SHP77 (cell line): Measurements from ENCODE around the gene RPS5.
A peak's percentile ranks its signal among the peaks of the same experiment; 100 is the strongest.
"Not testable (repeated sequence)": the region's sequence is repeated elsewhere in the genome, so short reads cannot be mapped to it uniquely, and the experiment has no call there.

Experiments used
- DNase-seq, 2 experiments: peaks; one replicate each; lab custom pipeline; 2025; lab: John Stamatoyannopoulos, UW

RPS5 gene

DNA sequence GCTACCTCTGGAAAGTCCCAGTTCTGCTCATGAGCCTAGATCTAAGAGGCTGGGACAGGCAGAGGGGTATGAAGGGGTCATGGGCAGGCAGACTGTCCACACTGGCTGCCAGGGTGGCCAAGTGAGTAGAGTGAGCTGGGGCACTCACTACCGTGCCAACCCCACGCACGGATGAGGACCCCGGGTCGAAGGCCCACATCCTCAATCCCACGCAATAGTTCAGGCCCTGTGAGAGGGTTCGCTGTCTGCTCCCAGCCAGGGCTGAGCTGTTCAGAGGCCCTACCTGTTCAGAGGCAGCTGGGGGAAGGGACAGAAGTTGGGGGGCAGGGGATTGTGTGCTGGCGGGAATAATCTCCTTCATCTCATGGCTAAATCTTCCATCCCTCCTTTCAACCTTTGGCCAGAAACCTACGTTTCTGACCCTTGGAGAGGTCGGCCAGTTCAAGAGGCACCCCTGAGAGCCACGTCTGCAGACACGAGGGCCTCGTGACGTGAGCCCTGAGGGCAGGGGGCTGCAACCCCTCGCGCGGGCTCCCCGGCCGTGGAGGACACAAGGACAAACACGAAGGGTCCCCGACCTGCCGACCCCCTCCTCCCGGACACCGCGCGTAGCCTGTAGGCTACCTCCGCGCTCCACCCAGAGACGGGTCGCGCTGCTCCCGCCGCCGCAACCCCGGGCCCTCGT is 1.0 kb upstream of the RPS5 start:
- no peak for DNase-seq

DNA sequence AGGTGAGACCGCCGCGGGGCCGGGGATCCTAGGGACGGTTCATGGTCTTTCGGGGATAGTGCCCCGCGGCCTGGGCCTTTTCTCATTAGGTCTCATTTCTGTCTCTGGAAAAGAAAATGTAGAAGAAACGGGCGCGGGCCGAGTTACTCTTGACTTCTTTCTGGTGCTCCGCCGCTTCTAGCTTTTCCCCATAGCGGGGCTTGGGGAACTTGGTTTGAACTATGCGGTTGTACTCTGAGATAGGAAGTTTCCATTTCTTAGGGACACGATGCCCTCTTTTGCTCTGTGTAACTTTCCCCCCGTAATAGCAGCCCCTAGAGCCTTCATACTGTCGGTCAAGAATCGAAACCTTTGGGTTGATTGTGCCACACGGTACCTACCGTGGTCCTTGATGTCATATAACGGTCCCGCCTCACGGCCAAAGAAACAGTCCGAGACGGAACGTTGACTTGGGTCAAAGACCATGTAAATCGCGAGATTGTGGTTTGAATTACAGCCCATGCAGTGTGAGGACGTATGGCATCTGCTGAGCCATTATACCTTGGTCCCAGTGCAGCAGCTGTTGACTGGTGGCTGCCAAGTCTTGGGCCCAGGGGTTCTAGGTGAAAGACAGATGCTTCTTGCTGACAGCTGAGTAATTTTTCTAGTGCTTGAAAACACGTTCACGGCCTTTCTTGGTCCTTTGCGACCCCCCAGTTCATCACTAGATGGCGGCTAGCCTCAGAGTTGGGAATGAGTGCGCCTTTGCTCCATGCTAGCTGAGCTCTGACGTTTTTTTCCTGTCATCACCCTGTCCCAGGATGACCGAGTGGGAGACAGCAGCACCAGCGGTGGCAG is 487 bp downstream of the RPS5 start:
- DNase-seq = no peak

DNA sequence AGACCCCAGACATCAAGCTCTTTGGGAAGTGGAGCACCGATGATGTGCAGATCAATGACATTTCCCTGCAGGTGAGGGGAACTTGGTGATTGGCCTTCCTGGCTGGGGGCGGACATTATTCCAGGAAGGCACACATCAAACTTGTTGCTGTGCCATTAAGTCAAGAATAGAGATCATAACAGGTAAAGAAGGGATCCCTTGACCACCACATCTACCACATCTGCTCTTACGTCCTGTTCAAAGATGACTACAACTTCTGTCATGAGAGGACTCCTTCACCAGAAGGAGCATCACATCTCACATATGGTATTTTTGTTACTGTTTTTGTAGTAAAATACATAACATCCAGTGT is 1.1 kb downstream of the RPS5 start:
- no peak for DNase-seq

DNA sequence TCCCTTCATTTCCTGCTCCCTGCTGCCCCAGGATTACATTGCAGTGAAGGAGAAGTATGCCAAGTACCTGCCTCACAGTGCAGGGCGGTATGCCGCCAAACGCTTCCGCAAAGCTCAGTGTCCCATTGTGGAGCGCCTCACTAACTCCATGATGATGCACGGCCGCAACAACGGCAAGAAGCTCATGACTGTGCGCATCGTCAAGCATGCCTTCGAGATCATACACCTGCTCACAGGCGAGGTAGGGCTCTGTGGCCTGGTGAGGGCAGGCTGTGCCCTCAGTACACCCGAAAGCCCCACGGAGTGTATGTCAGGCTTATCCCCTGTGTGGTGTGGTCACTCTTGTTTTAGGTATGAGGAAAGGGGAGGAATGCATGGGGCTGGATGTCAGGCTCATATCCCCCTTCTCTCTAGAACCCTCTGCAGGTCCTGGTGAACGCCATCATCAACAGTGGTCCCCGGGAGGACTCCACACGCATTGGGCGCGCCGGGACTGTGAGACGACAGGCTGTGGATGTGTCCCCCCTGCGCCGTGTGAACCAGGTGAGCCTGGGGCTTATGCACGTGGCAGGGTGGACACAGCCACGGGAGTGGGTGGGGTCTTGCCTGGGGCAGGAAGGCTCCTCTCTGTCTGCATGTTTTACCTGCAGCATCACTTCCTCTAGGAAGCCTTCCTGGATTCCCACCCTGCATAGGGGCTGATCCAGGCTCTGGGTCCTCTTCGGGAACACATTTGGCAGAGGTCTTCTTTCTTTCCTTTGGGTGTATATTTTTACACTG is 6.1 kb downstream of the RPS5 start:
- DNase-seq = no peak

DNA sequence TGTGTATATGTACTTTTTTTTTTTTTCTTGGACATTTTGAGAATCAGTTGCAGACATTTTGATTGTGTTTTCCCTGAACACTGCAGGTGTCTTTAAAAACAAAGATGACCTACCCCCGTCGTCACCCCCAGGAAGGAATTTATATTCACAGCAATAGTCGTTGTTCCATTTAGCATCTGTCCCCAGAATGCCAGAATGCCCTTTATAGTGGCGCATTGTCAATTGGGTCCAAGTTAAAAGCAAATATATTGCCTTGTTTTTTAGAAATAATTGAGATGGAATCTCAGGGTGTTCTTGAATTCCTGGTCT is 6.6 kb downstream of the RPS5 start:
- DNase-seq = no peak

DNA sequence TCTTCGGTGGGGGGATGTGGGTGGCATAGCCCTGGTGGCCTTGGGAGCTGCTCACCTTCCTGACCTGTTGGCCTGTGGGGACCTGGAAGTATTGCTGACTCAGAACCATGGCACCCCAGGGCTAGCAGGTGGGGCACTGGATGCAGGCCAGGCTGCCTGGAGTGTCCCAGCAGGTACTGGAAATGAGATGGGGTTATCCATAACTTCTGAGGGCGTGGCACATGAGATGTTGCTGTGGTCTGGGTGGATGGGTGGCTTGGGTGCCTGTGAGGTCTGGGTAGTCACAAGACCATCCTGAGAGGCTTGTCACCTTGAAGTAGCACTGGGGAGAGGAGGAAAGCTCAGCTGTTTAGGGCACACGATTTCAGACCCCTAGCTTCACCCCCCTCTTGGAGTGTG is 7.8 kb downstream of the RPS5 start:
- no peak for DNase-seq

DNA sequence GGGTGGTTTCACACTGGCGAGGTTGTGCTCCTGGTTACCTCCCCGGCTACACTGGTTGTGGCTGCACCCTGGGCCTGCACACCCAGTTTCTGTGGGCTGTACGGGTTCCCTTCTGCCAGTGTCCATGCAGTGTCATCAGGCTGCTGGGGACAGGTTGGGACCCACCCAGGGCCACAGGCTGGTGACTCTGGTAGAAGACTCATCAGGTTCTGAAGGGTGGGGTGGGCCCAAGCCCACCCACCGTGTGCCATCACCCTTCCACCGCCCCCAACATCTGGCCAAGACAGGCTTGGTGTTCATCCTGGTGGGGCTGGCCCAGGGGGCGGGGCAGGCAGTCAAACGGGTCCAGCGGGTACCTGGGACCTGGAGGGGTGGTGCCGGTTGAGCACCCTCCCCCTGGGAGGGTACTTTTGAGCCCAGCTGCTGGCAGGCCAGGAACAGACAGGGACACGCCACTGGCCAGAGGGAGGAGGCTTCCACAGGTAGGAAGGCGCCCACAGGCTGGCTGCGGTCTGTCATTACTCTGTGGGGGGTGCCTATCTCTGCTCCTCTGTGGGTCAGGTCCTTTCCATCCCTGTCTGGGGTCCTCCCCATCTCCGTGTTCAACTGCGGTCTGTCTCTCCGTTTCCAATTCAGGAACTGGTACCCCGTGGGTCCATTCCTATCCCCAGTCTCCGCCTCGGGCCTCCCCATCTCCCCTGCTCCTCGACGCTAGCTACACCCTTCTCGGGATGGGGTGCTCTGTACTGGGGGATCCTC is 8.3 kb downstream of the RPS5 start, which contains the start of gene RNF225:
RNF225 (plus strand) TSS at position 437 of the 759 bp plus-strand sequence. CDS start 434 bp downstream, outside the sequence.
- DNase-seq = no peak

DNA sequence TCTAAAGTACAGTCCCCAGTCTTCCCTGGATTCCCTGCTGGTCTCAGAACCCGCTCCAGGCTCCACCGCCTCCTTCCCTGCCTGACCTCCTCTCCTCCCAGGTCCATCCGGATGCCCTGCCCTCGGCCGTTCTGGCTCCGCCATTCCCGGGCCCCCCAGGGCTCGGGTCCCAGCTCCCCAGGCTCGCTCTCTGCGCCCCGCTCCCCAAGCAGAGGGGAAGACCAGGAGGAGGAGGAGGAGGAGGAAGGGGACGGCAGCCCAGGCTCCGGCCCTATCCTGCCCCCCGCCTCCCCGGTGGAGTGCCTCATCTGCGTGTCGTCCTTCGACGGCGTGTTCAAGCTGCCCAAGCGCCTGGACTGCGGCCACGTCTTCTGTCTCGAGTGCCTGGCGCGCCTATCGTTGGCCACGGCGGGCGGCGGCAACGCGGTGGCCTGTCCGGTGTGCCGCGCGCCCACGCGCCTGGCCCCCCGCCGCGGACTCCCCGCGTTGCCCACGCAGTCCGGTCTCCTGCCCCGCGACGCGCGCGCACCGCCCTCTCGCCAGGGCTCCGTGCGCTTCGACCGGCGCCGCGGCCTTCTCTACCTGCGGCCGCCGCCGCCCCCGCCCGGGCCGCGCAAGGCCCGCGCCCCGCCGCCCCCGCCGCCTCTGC is 9.0 kb downstream of the RPS5 start:
- DNase-seq = no peak

DNA sequence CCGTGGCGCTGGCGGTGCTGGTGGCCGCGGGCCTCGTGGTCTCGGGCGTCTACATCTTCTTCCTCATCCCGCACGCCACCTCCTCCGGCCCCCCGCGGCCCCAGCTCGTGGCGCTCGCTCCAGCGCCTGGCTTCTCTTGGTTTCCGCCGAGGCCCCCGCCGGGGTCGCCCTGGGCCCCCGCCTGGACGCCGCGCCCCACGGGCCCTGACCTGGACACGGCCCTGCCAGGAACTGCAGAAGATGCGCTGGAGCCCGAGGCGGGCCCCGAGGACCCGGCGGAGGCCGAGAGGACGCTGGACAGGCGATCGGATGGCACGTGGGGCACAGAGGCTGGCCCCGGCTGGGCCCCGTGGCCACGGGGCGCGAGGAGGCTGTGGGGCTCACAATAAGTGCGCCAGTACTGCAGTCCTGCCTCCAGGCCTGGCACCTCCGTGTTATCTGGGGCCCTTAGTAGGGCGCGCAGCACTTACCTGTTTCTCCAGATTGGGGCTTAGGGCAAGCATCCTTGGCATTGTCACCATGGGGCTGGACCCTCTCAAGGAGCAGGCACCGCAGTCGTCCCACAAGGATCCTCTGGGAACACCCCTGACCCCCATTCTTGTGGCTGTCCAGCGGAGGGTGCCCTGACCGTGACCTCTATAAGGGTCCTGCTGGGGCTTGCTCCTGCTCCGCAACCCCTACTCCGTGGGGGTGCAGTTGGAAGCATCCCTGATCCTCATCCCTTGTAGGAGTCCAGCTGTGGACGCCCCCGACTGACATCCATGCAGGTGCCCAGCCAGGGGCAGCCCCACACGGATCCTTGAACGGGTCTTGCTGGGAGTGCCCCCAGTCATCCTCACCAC is 9.8 kb downstream of the RPS5 start:
- no peak for DNase-seq

DNA sequence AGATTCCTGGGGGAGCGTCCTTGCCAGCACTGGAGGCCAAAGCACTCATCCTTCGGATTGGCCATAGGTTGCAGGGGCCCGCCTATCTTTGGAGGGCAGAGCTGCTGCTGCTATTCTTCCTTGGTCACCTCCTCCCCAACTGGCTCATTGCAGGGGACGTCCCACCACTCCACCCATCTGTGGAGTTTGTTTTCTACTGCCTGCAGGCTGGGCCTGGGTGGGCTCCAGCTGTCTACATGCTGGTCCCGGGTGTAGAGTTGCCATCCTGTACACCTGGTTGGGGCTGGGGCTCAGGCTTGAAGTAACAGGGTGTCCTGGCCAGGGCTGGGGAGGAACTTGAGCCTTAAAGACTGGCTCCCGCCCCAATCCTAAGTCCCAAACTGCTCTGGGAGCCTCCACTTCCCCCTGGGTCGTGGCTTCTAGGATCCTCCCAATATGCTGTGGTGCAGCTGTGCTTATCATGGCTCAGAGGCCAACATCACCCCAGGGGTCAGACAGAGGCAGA is 10.5 kb downstream of the RPS5 start:
- DNase-seq = no peak

DNA sequence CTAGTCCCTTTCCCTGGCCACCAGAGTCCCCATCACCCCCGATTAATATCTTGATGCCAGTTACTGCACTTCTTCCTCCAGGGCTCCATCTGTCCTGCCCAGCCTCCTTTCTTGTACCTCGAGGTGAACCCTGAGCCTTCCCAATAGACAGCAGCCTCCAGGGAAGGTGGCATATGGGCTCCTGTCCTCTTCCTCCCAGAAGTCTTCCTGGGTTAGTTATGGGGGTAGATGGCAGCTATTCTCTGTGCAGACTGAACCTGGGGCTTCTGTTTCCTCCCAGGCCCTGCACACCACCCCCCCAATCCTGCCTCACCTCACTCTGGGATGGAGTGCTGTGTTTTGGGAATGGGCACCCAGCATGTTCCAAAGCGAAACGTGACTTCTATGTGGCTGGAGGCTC is 11.0 kb downstream of the RPS5 start:
- no peak for DNase-seq

DNA sequence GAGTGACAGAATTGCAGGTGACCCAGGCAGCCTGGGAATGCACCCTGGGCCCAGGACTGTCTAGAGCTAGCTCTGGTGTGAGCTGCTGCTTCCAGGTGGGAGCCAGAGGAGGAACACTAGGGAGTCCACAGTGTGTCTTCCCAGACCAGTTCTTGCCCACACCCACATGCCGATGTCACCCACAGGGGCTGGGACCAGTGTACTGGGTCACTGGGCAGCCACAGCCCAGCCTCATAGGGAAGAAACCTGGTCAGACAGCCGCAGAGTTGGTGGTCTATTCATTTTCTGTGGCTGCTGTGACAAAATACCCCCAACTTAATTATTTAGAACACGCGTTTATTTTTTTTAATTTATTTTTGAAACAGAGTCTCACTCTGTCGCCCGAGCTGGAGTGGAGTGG is 11.5 kb downstream of the RPS5 start:
- DNase-seq = no peak

DNA sequence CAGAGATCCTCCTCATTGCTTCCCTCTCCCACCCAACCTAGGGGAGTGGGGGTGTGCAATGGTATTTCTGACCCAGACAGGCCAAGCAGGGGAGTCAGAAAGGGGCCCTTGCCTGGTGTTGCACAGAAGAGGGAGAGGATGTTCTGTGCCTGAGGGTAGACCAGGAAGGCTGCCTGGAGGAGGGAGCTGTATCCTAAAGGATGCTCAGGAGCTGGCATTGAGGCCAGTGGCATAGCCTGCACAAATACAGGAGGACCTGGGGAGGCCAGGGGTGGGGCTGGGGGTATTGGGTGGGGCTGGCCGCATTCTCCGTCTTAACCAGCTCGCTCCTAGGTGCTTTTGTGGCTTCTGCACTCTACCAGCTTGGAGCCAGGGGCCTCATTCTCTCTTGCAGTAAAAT is 12.8 kb downstream of the RPS5 start:
- no peak for DNase-seq

DNA sequence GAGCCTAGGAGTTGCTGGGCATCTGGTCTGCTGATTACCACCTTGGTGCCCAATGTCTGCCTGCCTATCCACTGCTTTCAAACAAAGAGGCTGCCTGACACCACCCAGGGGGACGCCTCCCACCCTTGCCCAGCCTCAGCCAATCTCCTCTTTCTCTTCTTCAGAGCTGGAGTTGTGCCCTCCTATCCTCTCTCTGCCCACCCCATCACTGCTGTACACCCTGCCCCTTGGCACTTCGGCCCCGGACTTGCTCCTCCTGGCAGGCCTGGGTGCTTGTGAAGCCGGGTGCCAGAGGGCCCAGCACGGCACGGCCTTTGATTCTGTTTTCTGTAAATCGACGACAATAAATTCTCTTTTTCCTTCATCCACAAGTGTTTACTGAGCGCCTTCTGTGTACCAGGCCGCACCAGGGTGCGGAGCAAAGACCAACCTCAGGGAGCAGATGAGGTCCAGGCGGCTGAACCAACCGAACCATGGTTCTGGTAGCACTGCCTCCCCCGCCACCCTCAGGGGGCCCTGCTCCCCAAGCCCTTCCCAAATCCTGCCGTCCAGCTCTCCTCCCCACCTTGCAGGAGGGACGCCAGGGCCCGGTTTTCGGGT is 13.3 kb downstream of the RPS5 start:
- peak in 1 of 2 experiments; percentile 40 for DNase-seq

DNA sequence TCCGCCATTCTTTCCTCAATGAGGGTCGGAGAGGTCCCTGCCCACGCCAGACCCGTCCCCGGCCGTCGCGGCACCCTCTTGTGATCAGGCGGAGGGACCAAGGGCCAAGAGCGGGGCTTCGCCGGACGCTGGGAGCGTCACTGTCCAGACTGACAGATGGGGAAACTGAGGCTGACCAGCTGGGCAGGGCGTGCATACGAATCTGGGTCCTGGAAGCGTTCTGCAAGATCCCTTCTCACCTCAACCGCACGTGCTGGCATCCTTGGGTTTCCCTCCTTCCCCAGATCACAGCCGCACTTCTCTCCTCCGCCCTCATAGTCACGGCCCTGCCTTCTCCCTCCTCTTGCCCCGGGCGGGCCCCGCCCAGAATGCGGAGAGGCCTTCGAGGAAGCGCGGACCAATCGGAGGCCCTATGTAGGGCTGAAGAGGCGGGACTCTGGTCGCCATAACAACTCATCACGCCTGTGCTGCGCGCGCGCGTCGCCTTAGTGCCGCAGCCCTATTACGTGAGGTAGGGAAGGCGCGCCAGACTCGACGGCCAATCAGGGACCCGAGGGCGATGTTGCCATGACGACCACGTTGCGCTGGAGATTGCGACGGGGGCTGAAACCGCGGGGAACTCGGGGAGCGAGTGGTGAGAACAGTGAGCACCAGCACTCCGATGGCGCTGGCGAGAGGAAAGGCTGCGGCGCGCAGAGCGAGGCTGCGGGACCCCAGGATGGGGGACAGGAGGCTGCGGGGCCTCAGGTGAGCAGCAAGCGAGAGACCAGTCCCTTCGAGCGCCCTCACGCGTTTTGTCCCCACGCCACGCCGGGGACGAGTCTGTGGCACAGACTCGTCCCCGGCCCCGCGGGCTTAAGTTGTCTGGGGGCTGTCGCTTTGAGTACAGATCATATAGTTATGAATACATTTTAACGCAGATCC is 14.1 kb downstream of the RPS5 start:
- peak; percentile 99 for DNase-seq

DNA sequence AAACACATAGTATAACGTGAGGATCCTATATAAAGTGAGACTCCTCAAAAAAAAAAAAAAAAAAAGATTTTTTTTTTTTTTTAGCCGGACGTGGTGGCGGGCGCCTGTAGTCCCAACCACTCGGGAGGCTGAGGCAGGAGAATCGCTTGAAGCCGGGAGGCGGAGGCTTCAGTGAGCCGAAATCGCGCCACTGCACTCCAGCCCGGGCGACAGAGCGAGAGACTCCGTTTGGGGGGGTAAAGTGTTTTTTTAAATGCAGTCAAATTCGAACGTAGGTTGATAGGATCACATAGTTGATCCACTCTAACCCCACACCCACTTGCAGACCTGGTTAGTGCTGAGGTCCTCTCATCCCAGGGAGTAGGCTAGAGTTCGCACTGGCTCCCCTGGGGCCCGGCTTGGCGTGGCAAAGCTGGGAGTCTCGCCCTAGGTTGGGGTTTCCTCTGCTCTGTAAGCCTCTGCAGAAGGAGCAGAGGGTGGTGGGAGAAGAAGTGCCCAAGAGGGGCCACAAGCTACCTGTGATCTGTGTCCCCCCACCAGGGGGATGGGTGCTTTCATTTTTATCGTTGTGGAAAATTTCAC is 14.9 kb downstream of the RPS5 start:
- DNase-seq = no peak

DNA sequence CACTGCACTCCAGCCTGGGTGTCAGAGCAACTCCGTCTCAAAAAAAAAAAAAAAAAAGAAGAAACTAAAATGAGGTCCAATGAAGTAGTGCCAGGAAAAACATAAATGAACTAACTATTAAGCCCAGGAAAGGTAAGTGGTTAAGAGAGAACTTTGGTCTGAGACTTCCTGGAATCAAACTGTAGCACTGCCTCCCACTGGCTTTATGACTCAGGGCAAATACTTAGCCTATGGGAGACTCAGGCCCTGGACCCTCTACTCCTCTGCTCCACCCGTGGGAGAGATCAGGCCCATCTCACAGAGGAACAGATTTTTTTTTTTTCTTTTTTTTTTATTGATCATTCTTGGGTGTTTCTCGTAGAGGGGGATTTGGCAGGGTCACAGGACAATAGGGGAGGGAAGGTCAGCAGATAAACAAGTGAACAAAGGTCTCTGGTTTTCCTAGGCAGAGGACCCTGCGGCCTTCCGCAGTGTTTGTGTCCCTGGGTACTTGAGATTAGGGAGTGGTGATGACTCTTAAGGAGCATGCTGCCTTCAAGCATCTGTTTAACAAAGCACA is 16.9 kb downstream of the RPS5 start:
- not testable (repeated sequence) for DNase-seq
